Measurements from ENCODE around the gene RACK1. TPM values are rescaled to one million over a fixed set of nuclear protein-coding genes. Genes with fewer than 3 reads are reported as not detected.

Gene RACK1
- total and polyA plus RNA-seq, 4 donors: 310 to 2,255 (median 940) TPM

DNA sequence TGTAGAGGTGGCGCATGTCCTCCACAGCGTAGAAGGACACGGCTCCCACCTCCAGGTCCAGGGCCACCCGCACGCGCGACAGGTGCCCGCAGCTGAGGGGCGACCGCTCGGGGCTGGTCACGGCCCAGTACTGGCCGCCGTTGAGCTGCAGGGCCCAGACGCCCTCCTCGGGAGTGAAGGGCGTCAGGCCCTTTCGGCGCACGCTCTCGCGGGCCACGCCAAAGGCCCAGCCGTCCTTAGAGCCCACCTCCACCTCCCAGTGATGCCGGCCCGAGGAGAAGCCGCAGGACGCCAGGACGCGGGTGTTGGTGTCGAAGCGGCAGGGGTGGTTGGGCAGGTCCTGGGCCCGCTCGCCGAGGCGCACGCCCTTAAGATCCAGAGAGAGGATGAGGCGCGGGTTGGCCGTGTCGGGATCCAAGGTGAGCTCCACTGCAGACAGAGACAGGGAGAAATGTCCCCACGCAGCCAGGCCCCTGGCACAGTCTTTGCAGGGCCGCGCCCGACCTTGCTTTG is 48.4 kb downstream of the RACK1 start:
- no peaks in the 10 kb centered on the region for H3K36me3 ChIP-seq (ENCODE audit: control insufficient read depth in 4 of 4, insufficient read depth in 3 of 4, low read depth in 1 of 4, low read length in 3 of 4)
- WGBS: 68% methylated on average over 45 of the region's 45 CpGs
- H3K27me3 ChIP-seq (ENCODE audit: control insufficient read depth in 4 of 4, insufficient read depth in 4 of 4, low read length in 3 of 4): no peaks in the 10 kb centered on the region
- H3K27ac ChIP-seq (ENCODE audit: low read depth in 1 of 2, low read length in 2 of 2): no peak overlapping the region
- TF ChIP-seq, protein P1, sequence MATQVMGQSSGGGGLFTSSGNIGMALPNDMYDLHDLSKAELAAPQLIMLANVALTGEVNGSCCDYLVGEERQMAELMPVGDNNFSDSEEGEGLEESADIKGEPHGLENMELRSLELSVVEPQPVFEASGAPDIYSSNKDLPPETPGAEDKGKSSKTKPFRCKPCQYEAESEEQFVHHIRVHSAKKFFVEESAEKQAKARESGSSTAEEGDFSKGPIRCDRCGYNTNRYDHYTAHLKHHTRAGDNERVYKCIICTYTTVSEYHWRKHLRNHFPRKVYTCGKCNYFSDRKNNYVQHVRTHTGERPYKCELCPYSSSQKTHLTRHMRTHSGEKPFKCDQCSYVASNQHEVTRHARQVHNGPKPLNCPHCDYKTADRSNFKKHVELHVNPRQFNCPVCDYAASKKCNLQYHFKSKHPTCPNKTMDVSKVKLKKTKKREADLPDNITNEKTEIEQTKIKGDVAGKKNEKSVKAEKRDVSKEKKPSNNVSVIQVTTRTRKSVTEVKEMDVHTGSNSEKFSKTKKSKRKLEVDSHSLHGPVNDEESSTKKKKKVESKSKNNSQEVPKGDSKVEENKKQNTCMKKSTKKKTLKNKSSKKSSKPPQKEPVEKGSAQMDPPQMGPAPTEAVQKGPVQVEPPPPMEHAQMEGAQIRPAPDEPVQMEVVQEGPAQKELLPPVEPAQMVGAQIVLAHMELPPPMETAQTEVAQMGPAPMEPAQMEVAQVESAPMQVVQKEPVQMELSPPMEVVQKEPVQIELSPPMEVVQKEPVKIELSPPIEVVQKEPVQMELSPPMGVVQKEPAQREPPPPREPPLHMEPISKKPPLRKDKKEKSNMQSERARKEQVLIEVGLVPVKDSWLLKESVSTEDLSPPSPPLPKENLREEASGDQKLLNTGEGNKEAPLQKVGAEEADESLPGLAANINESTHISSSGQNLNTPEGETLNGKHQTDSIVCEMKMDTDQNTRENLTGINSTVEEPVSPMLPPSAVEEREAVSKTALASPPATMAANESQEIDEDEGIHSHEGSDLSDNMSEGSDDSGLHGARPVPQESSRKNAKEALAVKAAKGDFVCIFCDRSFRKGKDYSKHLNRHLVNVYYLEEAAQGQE (IDR thresholded peaks at IDR 0.05): no peak
- TF ChIP-seq FOXA1 (IDR thresholded peaks at IDR 0.05) (no peak), RXRA (IDR thresholded peaks at IDR 0.05) (no peak)
- DNase-seq (ENCODE audit: low spot score): no peak
- no peak overlapping the region for H3K4me3 ChIP-seq (ENCODE audit: low read depth in 1 of 3, low read length in 3 of 3)
- H3K9me3 ChIP-seq (ENCODE audit: control insufficient read depth in 4 of 4, low read length in 3 of 4): no peaks in the 10 kb centered on the region
- no peak overlapping the region for H3K9ac ChIP-seq (ENCODE audit: low read depth in 1 of 2, low read length in 2 of 2)
- H3K4me1 ChIP-seq (ENCODE audit: control insufficient read depth in 4 of 4, insufficient read depth in 4 of 4, low read length in 3 of 4): peaks cover 2 to 18% (median 10%) of the 10 kb centered on the region in 4 donors

DNA sequence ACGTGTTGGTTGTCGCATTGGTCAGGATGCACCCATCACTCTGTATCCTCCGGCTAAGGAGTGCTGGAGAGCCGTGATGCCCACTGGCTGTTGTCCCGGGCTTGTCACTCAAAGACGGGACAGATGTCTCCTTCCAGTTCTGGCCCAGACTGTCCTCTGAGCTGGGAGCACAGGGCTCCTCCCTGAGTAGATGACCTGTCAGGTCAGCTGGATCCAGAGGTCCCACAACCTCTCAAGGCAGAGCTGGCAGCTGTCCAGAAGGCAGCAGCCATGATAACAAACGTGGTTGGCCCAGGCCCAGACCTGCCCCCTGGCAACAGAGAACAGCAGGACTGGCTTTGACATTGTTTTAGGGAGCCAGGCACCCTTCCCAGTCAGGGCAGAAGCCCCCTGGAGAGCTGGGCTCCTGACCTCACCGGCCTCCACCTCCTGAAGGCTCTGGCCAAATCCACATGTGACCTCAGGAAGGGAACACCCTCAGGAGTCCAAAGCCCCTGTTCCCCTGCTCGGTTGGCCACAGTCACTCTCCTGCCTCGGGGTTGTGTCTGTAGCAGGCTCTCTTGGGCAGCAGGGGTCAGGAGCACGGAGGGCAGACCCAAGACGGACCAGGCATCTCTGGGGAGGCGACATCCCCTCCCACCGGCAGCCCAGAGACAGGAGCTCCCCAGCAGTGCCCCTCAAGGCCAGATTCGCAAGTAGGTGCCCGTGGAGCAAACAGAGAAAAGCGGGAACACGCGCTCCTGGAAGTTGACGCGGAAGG is 49.0 kb downstream of the RACK1 start:
- no peaks in the 10 kb centered on the region for H3K27me3 ChIP-seq (ENCODE audit: control insufficient read depth in 4 of 4, insufficient read depth in 4 of 4, low read length in 3 of 4)
- no peaks in the 10 kb centered on the region for H3K36me3 ChIP-seq (ENCODE audit: control insufficient read depth in 4 of 4, insufficient read depth in 3 of 4, low read depth in 1 of 4, low read length in 3 of 4)
- peaks cover 4 to 25% (median 15%) of the 10 kb centered on the region in 4 donors for H3K4me1 ChIP-seq (ENCODE audit: control insufficient read depth in 4 of 4, insufficient read depth in 4 of 4, low read length in 3 of 4)
- WGBS: 68% methylated on average over 21 of the region's 21 CpGs
- peak; percentile 77 for DNase-seq (ENCODE audit: low spot score)
- H3K4me3 ChIP-seq (ENCODE audit: low read depth in 1 of 3, low read length in 3 of 3): no peak overlapping the region
- no peak overlapping the region for H3K27ac ChIP-seq (ENCODE audit: low read depth in 1 of 2, low read length in 2 of 2)
- H3K9ac ChIP-seq (ENCODE audit: low read depth in 1 of 2, low read length in 2 of 2): no peak overlapping the region
- no peak for TF ChIP-seq RXRA (IDR thresholded peaks at IDR 0.05)
- TF ChIP-seq JUND (IDR thresholded peaks at IDR 0.05): no peak
- no peak for TF ChIP-seq EGR1 (IDR thresholded peaks at IDR 0.05; ENCODE audit: low read depth in 2 of 2)
- TF ChIP-seq, protein P2, sequence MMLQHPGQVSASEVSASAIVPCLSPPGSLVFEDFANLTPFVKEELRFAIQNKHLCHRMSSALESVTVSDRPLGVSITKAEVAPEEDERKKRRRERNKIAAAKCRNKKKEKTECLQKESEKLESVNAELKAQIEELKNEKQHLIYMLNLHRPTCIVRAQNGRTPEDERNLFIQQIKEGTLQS (IDR thresholded peaks at IDR 0.05): no peak
- TF ChIP-seq, protein P3, sequence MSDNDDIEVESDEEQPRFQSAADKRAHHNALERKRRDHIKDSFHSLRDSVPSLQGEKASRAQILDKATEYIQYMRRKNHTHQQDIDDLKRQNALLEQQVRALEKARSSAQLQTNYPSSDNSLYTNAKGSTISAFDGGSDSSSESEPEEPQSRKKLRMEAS (IDR thresholded peaks at IDR 0.05): no peak
- TF ChIP-seq FOXA1 (IDR thresholded peaks at IDR 0.05): no peak
- no peak for TF ChIP-seq YY1 (IDR thresholded peaks at IDR 0.05)
- no peak for TF ChIP-seq GABPA (IDR thresholded peaks at IDR 0.05 in 1 of 2, conservative IDR thresholded peaks at IDR 0.05 in 1 of 2)
- no peak for TF ChIP-seq NR2F2 (IDR thresholded peaks at IDR 0.05)
- TF ChIP-seq, protein P4, sequence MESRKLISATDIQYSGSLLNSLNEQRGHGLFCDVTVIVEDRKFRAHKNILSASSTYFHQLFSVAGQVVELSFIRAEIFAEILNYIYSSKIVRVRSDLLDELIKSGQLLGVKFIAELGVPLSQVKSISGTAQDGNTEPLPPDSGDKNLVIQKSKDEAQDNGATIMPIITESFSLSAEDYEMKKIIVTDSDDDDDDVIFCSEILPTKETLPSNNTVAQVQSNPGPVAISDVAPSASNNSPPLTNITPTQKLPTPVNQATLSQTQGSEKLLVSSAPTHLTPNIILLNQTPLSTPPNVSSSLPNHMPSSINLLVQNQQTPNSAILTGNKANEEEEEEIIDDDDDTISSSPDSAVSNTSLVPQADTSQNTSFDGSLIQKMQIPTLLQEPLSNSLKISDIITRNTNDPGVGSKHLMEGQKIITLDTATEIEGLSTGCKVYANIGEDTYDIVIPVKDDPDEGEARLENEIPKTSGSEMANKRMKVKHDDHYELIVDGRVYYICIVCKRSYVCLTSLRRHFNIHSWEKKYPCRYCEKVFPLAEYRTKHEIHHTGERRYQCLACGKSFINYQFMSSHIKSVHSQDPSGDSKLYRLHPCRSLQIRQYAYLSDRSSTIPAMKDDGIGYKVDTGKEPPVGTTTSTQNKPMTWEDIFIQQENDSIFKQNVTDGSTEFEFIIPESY (IDR thresholded peaks at IDR 0.05): no peak
- TF ChIP-seq HNF4A (conservative IDR thresholded peaks at IDR 0.05): no peak
- TF ChIP-seq SP1 (IDR thresholded peaks at IDR 0.05): no peak
- no peak for TF ChIP-seq FOXA2 (IDR thresholded peaks at IDR 0.05)
- TF ChIP-seq, protein P5, sequence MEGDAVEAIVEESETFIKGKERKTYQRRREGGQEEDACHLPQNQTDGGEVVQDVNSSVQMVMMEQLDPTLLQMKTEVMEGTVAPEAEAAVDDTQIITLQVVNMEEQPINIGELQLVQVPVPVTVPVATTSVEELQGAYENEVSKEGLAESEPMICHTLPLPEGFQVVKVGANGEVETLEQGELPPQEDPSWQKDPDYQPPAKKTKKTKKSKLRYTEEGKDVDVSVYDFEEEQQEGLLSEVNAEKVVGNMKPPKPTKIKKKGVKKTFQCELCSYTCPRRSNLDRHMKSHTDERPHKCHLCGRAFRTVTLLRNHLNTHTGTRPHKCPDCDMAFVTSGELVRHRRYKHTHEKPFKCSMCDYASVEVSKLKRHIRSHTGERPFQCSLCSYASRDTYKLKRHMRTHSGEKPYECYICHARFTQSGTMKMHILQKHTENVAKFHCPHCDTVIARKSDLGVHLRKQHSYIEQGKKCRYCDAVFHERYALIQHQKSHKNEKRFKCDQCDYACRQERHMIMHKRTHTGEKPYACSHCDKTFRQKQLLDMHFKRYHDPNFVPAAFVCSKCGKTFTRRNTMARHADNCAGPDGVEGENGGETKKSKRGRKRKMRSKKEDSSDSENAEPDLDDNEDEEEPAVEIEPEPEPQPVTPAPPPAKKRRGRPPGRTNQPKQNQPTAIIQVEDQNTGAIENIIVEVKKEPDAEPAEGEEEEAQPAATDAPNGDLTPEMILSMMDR (IDR thresholded peaks at IDR 0.05; ENCODE audit: low read depth, low read length, missing input control): no peak
- TF ChIP-seq RAD21 (IDR thresholded peaks at IDR 0.05): no peak
- TF ChIP-seq, protein P1 (IDR thresholded peaks at IDR 0.05): no peak
- no peak for TF ChIP-seq HNF4G (IDR thresholded peaks at IDR 0.05)
- no peak for TF ChIP-seq TAF1 (conservative IDR thresholded peaks at IDR 0.05)
- no peaks in the 10 kb centered on the region for H3K9me3 ChIP-seq (ENCODE audit: control insufficient read depth in 4 of 4, low read length in 3 of 4)

Data from liver (tissue), 9 donors.